ENCODE results near the gene SLC16A5.
A peak's percentile ranks its signal among the peaks of the same experiment; 100 is the strongest.

The SLC16A5 gene

DNA sequence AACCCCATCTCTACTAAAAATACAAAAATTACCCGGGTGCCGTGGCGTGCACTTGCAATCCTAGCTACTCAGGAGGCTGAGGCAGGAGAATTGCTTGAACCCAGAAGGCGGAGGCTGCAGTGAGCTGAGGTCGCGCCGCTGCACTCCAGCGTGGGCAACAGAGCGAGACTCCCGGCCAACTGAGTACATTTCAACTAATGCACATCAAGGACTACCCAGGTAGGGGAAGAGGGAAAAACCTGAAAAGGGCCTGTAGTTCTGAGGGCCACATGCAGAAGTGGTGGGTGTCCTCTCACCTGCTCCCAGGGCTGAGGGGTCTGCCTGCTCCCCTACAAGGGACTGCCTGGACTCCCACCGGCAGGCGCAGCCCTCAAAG is 584 bp upstream of the SLC16A5 start:
- DNase-seq, result no peak

DNA sequence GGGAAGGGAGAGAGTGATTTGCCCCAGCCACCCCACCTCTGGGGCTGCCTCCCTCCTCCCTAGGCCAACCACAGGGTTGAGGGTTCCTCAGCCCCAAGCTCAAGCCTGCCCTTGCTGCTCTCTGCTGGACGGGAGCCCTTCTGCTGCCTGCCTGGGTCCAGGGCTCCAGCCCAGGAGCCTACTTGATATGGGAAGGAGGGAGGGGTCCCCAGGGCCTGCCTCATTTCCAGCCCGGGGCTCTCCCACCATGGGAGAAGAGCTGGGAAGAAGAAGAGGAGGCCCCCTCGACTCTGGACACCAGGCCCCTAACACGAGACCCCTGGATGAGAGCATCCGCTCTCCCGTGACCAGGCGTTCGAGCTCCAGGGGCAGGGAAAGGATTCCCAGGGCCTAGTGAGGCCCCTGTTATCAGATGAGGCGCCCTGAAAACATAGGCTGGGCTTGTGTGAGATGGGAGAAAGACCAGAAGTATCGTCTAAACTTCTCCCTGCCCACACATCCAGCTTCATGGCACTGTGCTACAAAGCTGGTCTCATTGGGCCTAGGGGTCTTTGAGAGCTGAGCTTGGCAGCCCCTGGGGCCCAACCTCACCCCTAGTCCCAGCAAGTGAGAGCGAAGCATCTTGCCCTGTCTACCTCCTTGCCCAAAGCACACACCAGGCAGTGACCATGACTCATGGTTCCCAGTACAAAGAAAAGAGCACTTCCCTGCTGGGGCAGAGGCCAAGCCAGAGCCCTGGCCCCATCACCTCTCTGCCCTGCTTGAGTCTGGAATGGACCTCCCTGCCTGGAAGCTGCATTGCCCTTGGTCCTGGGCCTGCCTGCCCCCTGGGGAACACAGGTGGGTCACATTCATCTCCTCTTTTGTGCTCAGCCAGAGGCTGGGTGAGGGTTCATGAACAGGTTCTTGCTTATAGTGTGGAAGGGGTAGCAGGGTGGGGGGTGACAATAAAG is 987 bp downstream of the SLC16A5 start:
- DNase-seq, result no peak

DNA sequence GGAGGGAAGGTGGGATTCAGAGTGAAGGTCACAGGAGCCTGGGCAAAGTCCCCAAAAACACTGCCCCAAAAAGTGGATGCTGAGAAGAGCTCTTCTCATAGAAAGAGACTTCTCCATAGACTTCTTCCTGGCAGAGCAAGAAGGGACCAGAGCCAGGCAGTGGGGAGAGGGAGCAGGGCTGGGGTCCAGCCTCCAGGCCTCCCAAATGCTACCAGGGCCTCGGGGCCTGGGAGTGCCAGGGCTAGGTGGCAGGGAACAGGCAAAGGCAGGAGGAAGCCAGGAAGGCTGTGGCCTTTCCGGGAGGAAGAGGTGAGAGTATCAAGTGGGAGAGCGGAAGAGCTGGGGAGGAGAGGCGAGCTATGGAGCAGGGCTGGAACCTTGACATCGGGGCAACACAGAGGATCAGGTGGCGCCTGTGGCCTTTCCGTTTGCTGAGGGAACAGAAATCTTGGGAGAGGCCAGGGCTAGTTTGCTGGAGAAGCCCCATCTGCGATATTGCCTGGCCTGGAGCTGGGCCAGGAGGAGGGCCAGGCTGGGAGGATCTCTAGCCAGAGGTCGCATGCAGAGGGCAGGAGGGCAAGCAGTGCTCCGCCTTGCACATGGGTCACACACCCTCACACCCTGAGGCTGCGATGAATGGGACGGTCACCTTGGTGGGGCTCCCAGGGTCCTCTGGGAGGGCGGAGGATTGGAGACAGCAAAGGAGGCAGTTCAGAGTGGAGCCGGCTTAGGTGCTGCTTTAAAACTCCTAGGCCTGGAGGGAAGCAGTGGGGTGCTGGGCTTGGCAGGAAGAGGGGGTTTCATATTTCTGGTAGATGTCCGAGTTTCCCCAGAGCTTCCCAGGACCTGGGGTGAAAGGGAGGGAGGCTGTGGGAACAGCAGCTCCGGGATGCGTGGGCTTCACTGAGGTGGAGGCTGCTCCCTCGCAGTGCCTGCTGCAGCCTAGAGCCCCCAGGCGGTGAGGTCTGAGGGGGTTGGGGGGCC is 3.4 kb downstream of the SLC16A5 start:
- no peak for DNase-seq

DNA sequence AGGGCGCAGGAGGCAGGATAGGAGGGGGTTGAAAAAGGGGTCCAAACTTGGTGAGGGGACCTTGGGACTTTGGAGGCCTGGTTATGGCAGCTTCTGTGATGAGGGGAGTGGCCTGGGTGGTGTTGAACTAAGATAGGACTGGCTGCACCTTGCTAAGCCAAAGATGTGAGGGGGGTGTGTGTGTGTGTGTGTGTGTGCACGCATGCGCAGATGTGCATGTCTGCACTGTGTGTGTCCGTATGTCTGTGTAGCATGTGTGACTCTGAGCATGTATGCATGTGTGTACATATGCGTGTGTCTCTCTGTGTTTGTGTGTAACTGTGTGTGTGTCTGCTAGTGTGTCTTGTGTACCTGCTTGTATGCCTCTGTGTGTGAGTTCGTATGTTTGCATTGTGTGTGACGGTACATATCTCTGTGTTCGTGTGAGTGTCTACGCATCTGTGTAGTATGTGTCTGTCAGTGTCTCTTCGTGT is 4.1 kb downstream of the SLC16A5 start:
- DNase-seq, result no peak

DNA sequence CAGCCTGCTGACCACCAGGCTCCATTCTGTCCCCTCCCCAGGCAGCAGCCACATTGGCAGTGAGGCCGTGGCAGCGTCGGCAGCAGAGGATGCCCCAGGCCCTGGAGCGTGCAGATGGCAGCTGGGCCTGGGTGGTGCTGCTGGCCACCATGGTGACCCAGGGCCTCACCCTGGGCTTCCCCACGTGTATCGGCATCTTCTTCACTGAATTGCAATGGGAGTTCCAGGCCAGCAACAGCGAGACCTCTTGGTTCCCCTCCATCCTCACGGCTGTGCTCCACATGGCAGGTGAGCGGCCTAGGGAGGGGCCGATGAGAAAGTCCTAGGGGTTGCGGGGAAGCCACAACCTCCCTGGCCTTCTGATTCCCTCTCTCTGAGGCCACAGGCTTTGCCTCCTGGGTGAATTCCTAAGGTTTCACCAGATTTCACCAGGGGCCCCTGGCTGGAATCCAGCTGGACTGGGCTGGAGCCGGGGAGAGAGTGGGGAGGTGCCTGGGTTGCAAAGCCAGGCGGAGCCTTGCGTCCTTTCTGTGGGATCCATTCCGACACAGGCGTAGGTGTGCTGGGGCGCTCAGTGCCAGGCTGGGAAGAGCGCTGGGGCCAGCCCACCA is 5.9 kb downstream of the SLC16A5 start:
- DNase-seq, result no peak

DNA sequence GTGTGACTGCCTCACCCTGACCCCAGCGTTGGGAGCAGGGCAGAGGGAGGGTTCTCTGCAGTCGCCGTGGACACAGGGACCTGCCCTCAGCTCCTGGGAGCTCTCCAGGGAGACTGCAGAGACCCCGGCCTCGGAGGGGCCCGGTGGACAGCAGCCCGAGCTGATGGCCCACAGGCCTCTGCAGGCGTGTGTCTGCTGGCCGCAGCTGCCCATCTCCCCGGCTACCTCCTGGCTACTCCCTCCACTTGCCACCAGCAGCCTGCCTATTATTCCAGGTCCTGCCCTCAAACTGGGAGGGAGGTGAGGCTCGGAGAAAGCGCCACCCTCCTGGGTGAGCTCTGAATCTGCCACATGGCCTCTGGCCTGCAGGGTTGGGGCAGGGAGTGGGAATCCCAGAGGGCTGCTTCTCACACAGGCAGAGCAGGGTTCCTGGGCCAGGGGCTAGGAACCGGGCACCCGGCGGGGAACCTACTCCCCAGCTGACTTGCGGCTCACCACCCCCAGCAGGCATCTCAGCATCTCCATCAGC is 7.2 kb downstream of the SLC16A5 start:
- no peak for DNase-seq

DNA sequence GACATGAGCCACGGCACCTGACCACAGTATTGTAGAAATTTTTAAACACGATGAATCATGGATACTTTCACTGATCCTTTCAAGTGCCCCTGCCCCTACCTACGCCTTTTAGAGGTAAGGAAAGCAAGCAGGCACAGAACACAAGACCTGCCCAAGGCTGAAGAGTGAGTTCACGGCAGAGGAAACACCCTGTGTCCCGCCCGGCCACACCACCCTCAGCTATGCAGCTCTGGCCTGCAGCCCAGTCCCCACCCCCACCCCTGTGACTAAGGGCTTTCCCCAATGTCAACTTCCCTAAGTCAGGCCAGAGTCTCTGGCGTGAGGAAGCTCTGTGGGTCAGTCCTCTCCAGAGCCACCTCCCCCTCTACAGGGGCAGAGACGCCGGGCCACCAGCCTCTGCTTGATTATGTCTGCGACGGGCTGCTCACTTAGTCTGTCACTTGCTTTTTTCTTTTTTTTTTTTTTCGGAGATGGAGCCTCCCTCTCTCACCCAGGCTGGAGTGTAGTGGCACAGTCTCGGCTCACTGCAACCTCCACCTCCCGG is 8.4 kb downstream of the SLC16A5 start:
- no peak for DNase-seq

DNA sequence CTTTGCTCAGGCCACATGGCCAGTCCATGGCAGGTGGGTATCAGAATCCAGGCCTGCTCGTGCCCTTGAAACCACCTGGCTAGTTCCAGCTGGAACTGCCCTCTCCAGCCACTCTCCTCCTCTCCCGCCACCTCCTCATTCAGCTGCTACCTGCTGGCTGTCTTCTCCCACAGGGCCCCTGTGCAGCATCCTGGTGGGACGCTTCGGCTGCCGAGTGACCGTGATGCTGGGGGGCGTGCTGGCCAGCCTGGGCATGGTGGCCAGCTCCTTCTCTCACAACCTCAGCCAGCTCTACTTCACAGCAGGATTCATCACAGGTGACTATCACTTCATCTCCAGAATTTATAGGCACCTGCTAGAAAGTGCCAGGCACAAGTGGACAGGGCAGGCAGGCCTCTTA is 10.1 kb downstream of the SLC16A5 start:
- no peak for DNase-seq

DNA sequence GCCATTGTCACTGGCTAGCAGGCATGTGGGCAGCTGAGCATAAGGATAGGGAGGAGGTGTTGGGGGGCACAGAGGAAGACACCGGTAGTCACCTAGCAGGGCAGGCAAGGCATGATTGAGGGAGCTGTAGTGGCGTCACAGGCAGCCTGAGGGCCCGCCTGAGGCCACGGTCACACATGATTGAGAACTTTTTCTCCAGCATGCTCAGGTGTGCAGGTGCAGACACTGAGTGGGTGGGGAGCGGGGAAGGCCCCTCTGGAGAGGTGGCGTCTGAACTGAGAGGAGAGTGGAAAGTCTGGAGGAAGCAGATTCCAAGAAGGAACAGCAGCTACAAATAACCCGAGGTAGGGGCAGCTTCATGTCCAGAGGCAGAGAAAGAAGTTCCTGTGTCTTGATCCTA is 11.1 kb downstream of the SLC16A5 start:
- DNase-seq, result no peak

DNA sequence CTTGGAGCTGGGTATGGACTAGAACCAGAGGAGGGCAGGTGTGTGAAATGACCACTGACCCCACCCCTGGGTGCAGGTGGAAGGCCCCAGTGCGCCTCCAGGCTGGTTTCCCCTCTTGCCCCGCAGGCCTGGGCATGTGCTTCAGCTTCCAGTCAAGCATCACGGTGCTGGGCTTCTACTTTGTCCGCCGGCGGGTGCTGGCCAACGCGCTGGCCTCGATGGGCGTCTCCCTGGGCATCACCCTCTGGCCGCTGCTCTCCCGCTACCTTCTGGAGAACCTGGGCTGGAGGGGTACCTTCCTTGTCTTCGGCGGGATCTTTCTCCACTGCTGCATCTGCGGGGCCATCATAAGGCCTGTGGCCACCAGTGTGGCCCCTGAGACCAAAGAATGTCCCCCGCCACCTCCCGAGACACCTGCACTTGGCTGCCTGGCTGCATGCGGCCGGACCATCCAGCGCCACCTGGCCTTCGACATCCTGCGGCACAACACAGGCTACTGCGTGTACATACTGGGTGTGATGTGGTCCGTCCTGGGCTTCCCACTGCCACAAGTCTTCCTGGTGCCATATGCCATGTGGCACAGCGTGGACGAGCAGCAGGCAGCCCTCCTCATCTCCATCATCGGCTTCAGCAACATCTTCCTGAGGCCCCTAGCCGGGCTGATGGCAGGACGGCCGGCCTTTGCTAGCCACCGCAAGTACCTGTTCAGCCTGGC is 12.3 kb downstream of the SLC16A5 start:
- no peak for DNase-seq

DNA sequence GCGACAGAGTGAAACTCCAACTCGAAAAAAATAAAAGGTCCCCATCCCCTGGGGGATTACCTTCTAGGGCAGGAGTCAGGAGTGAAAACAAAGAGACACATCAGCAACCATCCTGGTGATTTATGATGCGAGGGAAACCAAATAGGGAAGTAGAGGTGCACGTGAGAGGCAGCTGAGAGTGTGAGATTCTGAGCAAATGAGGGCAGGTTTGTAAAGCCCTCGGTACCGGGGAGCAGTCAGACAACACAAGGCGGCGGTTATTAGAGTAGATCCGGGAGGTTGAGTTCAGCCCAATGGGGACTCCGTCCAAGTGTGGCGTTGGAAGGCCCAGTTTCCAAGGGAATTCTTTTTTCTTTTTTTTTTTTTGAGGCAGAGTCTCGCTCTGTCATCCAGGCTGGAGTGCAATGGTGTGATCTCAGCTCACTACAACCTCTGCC is 14.6 kb downstream of the SLC16A5 start:
- no peak for DNase-seq

DNA sequence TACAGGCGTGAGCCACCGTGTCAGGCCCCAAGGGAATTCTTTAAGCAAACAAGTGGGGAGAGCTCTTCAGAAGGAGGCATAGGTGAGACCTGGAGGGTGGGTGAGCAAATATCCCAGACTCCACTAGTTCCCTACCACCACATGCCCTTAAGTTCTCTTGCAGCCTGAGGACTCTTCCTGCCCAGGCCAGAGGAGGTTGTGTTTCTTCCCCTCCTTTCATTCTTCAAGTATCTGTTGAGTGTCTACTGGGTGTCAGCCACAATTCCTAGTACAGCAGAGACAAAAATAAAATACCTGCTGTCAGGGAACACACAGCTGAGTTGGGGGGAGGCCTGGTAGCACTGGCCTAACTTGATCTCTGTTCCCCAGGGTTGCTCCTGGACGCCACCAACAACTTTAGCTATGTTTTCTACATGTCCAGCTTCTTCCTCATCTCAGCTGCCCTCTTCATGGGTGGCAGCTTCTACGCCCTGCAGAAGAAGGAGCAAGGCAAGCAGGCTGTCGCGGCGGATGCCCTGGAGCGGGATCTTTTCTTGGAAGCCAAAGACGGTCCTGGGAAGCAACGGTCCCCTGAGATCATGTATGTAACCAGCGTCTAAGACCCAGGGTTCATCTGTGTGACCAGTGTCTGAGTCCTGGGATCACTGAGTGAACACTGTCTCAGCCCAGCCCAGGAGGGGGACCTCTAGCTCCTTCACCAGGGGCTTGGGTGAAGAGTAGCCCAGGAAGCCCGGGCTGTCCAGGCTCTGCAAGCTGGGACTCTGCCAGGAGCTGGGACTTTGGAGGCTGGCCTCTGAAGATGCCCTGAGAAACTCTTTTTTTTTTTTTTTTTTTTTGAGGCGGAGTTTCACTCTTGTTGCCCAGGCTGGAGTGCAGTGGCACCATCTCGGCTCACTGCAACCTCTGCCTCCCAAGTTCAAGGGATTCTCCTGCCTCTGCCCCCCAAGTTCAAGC is 16.1 kb downstream of the SLC16A5 start:
- DNase-seq, result no peak

DNA sequence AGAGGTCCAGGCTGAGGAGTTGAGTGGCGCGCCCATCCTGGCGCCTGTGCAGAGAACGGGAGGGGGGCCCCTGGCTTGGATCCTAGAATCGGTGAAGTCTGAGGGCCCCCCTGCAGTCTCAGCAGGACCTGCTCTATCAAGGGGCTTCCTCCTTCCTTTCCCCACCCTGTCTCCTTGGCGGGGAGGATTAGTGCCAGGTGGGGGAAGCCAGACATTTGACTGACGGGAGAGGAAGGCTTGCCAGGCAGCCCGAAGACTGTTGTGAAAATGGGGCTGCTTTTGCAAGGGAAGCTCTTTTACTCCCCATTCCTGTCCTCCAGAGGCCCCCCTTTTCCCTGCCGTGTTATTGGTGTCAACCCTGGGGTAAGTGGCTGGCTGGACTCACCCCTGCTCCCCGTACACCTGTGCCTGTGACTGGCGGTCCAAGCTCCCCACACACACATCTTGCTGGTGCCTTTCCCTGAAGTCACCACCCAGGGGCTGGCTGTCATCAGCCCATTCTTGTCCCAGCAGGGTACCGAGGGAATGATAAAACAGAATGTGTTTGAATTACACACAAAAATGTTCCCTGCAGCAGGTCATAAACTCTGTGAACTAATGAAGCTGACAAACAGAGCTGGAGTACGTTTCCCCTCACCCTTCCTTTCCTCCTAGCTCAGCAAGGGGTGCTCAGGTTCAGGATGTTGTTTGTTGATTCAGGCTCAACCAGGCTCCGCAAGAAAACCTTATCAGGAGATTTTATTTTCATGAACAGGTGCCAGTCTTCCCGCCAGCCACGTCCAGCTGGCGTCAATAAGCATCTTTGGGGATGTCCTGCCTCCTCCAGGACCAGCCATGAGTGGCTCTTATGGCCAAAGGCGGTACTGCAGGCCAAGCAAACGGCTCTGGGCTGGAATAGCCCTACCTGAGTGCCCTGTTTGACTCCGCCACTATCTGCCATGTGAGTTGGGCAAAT is 17.6 kb downstream of the SLC16A5 start:
- peak; percentile 26 for DNase-seq

DNA sequence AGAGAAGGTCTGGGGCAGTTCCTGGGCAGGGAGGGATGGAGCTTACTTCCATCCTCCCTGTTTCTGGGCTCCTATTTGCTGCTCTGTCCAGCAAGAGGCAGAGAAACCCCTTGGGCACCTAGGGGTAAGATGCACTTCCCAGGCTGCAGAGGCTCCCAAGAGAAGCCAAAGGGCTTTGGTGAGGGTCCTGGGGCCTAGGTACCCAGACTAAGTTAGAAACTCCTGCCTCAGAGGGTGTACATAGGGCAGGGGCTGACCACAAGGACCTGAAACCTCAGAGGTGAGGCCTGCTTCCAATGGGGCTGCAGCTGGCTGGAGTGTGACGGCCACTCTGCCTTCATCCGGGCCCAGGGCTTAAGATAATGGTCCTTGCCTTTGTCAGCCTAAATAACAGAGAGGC is 20.4 kb downstream of the SLC16A5 start:
- DNase-seq, result no peak

DNA sequence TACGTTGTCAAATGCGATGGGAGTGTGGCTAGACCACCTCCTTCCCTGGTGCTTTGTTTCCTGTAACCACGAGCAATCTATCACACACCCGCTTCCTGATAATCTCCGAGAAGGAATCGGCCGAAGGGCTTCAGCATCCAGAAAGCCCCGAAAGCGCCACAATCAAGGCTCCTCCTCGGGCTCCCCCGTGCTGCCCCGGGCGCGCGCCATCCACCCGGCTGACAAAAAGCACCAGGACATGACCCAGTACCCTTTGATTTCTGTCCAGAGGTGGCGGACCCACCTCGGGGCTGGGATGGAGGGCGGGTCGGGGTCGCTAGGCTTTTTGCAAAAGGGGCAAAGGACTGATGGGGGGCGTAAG is 21.3 kb downstream of the SLC16A5 start:
- no peak for DNase-seq

DNA sequence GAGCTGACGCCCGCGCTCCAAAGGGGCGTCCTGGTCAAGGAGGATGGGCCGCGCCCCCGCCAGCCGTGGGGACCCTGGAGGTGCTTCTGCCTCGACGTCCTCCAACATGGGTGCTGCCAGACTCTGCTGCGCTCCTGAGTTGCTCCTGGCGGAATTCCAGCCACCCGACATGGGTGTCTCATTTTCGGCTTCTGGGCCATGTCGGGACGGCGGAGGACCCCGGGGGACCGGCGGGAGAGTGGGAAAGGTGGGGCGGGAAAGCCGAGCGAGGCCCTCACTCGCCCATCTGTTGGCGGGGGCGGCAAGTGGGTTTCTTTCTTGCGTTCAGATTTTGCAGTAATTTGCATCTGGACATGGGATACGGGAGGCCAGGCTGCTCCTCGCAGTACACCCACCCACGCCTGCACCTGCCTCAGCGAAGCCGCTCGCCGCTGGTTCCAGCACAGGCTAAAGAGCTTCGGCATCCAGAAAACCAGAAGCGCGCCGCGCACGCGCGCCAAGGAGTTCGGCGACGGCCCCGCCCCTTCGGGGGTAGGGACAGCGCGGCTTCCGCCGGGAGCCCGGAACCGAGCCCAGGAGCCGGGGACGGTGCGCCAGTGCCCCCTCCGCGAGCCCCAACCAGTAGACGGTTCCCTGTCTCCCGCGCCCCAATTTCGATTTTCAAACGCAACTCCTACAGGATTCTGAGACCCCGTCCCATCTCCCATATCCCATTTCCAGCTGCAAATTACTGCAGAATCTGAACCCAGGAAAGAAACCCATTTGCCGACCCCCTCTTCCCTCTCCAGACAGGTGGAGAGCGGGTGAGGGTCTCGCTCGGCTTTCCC is 21.9 kb downstream of the SLC16A5 start, which contains the start of gene ARMC7:
TSS of gene ARMC7 (plus strand) at position 563 of the 827 bp plus-strand sequence. CDS start 320 bp downstream, outside the sequence.
- peak; percentile 79 for DNase-seq

DNA sequence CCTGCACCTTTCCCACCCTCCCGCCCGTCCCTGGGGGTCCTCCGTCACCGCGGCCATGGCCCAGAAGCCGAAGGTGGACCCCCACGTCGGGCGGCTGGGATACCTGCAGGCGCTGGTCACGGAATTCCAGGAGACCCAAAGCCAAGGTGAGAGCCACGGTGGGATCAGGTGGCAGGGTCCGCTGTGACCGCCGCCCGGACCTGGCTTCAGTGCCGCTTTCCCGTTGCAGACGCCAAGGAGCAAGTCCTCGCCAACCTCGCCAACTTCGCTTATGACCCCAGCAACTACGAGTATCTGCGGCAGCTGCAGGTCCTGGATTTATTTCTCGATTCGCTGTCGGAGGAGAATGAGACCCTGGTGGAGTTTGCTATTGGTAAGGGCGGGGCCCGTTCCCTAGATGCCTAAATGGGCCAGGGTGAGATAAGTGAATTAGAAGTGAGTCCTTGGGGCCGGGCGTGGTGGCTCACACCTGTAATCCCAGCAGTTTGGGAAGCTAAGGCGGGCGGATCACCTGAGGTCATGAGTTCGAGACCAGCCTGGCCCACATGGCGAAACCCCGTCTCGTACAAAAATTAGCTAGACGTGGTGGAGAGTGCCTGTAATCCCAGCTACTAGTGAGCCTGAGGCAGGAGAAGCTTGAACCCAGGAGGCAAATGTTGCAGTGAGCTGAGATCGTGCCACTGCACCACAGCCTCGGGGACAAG is 22.6 kb downstream of the SLC16A5 start:
- no peak for DNase-seq
